GM12865 (cell line): ENCODE data around the gene P2RX2.

Experiments
- DNase-seq: peaks from one replicate; pipeline ENCODE4 v3.0.0; 2010; ENCODE audit warnings: low read depth
- H3K4me3 ChIP-seq: 2 replicates; pipeline ENCODE4 v1.5.1; 2011; ENCODE audit warnings: mild to moderate bottlenecking, low read depth, low read length, control low read depth
- CTCF ChIP-seq: IDR thresholded peaks from 2 replicates; pipeline ENCODE4 v1.5.1; 2011; ENCODE audit warnings: low read length, control low read depth, low read depth, inconsistent platforms; ENCODE audit not compliant: insufficient read depth; ENCODE audit errors: missing control alignments

P2RX2 gene

GRCh38 chr12:132620113-132620898 is 1.7 kb downstream of the P2RX2 start:
- DNase-seq: no peak
- H3K4me3 ChIP-seq: no peak overlapping the region
- TF ChIP-seq CTCF: no peak

- DNase-seq: no peak
- H3K4me3 ChIP-seq: no peak overlapping the region
- TF ChIP-seq CTCF: no peak
Measured at GRCh38 chr12:132620899-132621656, 2.5 kb downstream of the P2RX2 start.

- no peak overlapping the region for H3K4me3 ChIP-seq
- TF ChIP-seq CTCF: no peak
- no peak for DNase-seq
Measured at GRCh38 chr12:132621657-132622435, 3.3 kb downstream of the P2RX2 start.

GRCh38 chr12:132622437-132623071 is 4.0 kb downstream of the P2RX2 start:
- no peak overlapping the region for H3K4me3 ChIP-seq
- no peak for DNase-seq
- TF ChIP-seq CTCF: no peak

- H3K4me3 ChIP-seq: no peak overlapping the region
- DNase-seq: no peak
- no peak for TF ChIP-seq CTCF
Measured at GRCh38 chr12:132623072-132623869, 4.7 kb downstream of the P2RX2 start.

- no peak for TF ChIP-seq CTCF
- no peak overlapping the region for H3K4me3 ChIP-seq
- no peak for DNase-seq
Measured at GRCh38 chr12:132624186-132624855, 5.7 kb downstream of the P2RX2 start.
